ENCODE results near the gene ADARB2. TPM values are rescaled to one million over a fixed set of nuclear protein-coding genes. Genes with fewer than 3 reads are reported as not detected.
"Not testable (repeated sequence)": the region's sequence is repeated elsewhere in the genome, so short reads cannot be mapped to it uniquely, and the experiment has no call there.

The ADARB2 gene
- total RNA-seq, 1 donor from 2014 or later: not detected

DNA sequence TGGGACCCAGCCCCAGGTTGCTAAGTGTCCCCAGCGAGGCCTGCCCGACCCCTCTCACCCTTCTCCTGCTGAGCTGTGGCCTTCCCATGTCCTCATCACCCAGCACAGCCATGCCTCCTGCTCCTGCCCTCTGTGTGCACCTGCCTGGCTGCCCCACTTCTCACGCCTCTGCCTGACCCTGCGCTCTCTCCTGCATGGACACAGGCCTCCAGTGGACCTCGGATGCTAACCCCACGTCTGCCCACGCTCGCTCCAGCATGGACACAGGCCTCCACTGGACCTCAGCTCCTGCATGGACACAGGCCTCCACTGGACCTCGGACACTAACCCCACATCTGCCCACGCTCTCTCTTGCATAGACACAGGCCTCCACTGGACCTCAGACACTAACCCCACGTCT, 111.6 kb downstream of the ADARB2 start:
- DNase-seq (ENCODE audit: low spot score in 2 of 2): no peak
- intact Hi-C loops (cut with DNase I): no loop called here
- no peaks in the 10 kb centered on the region for H3K4me1 ChIP-seq
- no peak overlapping the region for H3K27ac ChIP-seq
- no peaks in the 10 kb centered on the region for H3K27me3 ChIP-seq
- no peaks in the 10 kb centered on the region for H3K9me3 ChIP-seq
- H3K4me3 ChIP-seq: no peak overlapping the region
- TF ChIP-seq, protein P1, sequence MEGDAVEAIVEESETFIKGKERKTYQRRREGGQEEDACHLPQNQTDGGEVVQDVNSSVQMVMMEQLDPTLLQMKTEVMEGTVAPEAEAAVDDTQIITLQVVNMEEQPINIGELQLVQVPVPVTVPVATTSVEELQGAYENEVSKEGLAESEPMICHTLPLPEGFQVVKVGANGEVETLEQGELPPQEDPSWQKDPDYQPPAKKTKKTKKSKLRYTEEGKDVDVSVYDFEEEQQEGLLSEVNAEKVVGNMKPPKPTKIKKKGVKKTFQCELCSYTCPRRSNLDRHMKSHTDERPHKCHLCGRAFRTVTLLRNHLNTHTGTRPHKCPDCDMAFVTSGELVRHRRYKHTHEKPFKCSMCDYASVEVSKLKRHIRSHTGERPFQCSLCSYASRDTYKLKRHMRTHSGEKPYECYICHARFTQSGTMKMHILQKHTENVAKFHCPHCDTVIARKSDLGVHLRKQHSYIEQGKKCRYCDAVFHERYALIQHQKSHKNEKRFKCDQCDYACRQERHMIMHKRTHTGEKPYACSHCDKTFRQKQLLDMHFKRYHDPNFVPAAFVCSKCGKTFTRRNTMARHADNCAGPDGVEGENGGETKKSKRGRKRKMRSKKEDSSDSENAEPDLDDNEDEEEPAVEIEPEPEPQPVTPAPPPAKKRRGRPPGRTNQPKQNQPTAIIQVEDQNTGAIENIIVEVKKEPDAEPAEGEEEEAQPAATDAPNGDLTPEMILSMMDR (IDR thresholded peaks at IDR 0.05): no peak
- no peaks in the 10 kb centered on the region for H3K36me3 ChIP-seq

DNA sequence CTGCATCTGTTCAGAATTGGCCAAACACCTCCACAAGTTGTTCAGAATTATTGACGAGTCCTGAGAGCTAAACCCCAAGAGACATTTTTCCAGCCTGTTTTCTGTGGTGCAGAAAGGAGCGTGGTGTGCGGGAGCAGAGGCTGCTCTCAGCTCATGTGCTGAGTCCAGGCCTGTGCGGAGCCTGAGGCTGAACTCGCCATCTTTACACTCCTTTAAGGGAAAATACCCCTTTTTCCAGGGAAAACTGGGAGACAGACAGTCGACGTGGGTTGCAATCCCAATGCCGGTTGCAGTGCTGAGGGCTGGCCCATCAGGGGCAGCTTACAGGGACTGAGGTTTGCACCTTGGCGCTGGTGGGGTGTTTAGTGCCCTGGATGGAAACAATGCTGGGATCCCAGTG, 112.2 kb downstream of the ADARB2 start:
- intact Hi-C loops (cut with DNase I): no loop called here
- peaks cover 0 to 3% of the 10 kb centered on the region in 2 donors for H3K9me3 ChIP-seq
- H3K36me3 ChIP-seq: no peaks in the 10 kb centered on the region
- TF ChIP-seq, protein P1 (IDR thresholded peaks at IDR 0.05): no peak
- no peak for DNase-seq (ENCODE audit: low spot score in 2 of 2)
- no peaks in the 10 kb centered on the region for H3K4me1 ChIP-seq
- H3K27me3 ChIP-seq: no peaks in the 10 kb centered on the region
- no peak overlapping the region for H3K4me3 ChIP-seq
- no peak overlapping the region for H3K27ac ChIP-seq

DNA sequence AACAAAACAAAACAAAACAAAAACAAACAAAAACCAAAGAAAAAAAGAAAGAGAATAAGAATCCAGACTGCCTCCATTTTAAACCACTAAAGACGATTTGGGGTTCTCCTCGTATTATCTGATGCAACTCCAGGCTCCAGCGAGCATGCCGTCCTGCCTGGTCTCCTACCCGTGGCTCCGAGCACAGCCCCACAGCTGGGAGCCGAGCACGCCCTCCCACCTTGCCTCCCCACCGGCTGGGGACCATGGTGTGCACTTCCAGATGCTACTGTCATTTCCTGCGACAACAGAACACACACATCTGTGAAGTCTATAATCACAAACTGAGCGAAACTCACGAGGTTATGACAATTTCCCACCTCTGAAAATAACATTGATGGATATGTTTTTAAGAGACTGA, 113.1 kb downstream of the ADARB2 start:
- intact Hi-C loops (cut with DNase I): no loop called here
- no peak overlapping the region for H3K27ac ChIP-seq
- no peak for DNase-seq (ENCODE audit: low spot score in 2 of 2)
- H3K27me3 ChIP-seq: no peaks in the 10 kb centered on the region
- no peak overlapping the region for H3K4me3 ChIP-seq
- H3K4me1 ChIP-seq: no peaks in the 10 kb centered on the region
- peaks cover 0 to 5% of the 10 kb centered on the region in 2 donors for H3K9me3 ChIP-seq
- TF ChIP-seq, protein P1 (IDR thresholded peaks at IDR 0.05): no peak
- no peaks in the 10 kb centered on the region for H3K36me3 ChIP-seq

DNA sequence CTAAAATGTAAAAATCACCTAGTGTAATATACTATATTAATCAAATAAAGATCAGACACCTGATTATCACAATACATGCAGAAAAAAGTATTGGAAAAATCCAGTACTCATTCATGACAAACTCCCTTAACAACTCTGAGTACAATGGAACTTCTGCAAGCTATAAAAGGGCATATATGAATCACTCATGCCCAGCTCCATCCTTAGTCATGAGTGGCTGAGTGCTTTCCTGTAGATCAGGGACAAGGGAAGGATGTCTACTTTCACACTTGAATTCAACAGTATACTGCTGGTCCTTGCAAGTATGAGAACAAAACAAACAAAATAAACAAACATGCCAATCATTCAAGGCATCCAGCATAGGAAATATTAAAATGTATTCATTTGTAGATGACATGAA, 116.5 kb downstream of the ADARB2 start:
- intact Hi-C loops (cut with DNase I): no loop called here
- no peaks in the 10 kb centered on the region for H3K4me1 ChIP-seq
- H3K27ac ChIP-seq: no peak overlapping the region
- no peak overlapping the region for H3K4me3 ChIP-seq
- no peak for DNase-seq (ENCODE audit: low spot score in 2 of 2)
- H3K9me3 ChIP-seq: peaks cover 0 to 8% of the 10 kb centered on the region in 2 donors
- TF ChIP-seq, protein P1 (IDR thresholded peaks at IDR 0.05): no peak
- H3K36me3 ChIP-seq: no peaks in the 10 kb centered on the region
- no peaks in the 10 kb centered on the region for H3K27me3 ChIP-seq

DNA sequence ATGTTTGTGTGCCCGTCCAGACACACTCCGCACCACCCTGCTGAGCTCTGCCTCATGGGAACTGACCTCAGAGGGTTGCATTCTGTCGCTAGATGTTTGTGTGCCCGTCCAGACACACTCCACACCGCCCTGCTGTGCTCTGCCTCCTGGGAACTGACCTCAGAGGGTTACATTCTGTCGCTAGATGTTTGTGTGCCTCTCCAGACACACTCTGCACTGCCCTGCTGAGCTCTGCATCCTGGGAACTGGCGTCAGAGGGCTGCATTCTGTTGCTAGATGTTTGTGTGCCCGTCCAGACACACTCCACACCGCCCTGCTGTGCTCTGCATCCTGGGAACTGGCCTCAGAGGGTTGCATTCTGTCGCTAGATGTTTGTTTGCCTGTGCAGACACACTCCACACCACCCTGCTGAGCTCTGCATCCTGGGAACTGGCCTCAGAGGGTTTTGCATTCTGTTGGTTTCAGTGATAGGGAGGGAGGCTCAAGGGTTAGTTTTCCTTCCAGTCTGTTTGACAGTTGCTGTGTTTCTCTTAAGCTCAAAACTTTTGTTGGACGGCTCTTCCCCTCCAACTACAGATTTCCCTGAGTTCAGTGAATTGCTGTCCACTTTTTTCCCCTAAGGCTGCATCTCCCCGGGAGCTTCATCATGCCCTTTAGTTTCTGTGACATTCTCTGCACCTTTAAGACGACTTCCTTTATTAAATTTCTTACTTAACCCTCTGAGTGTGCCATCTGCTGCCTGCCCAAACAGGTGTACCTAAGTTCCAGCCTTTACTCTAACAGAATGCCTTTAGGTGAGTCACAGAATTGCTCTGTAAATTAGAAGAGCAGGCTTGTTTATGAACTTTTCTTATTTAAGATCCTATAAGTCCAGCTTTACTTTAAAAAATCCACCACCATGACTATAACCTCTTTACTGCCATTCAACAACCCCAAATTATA, 119.7 kb downstream of the ADARB2 start:
- H3K9me3 ChIP-seq; H3K4me1 ChIP-seq; H3K27me3 ChIP-seq; DNase-seq (ENCODE audit: low spot score in 2 of 2); H3K36me3 ChIP-seq; H3K27ac ChIP-seq; H3K4me3 ChIP-seq; intact Hi-C loops (cut with DNase I): not testable (repeated sequence)

DNA sequence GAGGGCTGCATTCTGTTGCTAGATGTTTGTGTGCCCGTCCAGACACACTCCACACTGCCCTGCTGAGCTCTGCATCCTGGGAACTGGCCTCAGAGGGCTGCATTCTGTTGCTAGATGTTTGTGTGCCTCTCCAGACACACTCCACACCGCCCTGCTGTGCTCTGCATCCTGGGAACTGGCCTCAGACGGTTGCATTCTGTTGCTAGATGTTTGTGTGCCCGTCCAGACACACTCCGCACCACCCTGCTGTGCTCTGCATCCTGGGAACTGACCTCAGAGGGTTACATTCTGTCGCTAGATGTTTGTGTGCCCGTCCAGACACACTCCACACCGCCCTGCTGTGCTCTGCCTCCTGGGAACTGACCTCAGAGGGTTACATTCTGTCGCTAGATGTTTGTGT, 120.6 kb downstream of the ADARB2 start:
- DNase-seq (ENCODE audit: low spot score in 2 of 2); H3K4me1 ChIP-seq; intact Hi-C loops (cut with DNase I); H3K9me3 ChIP-seq; H3K36me3 ChIP-seq; H3K4me3 ChIP-seq; H3K27ac ChIP-seq; H3K27me3 ChIP-seq: not testable (repeated sequence)

All from ascending aorta (tissue), 2 donors.